ENCODE measurements around the gene UTP18. TPM values are rescaled to one million over a fixed set of nuclear protein-coding genes. Genes with fewer than 3 reads are reported as not detected.

UTP18 gene
- total and polyA plus RNA-seq, 2 of the 13 experiments (the other 11 are each of a cell fraction or from before 2014, with no cell fraction given), result 35.2 to 104 TPM

GRCh38 chr17:51261024-51261963, 948 bp downstream of the UTP18 start (continued):
- TF ChIP-seq, protein P1, sequence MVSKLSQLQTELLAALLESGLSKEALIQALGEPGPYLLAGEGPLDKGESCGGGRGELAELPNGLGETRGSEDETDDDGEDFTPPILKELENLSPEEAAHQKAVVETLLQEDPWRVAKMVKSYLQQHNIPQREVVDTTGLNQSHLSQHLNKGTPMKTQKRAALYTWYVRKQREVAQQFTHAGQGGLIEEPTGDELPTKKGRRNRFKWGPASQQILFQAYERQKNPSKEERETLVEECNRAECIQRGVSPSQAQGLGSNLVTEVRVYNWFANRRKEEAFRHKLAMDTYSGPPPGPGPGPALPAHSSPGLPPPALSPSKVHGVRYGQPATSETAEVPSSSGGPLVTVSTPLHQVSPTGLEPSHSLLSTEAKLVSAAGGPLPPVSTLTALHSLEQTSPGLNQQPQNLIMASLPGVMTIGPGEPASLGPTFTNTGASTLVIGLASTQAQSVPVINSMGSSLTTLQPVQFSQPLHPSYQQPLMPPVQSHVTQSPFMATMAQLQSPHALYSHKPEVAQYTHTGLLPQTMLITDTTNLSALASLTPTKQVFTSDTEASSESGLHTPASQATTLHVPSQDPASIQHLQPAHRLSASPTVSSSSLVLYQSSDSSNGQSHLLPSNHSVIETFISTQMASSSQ (IDR thresholded peaks at IDR 0.05; ENCODE audit: low read depth), result no peak
- TF ChIP-seq, protein P1 (CRISPR knock-in tag; IDR thresholded peaks at IDR 0.05; ENCODE audit: borderline replicate concordance), result peak; percentile 5; the same call in 1 of the 2 replicates
- TF ChIP-seq ONECUT2 (CRISPR knock-in tag; IDR thresholded peaks at IDR 0.05), result no peak
- 0 out of 2 replicates have a peak, but pooled peaks have one; percentile 3 for TF ChIP-seq ETS1 (CRISPR knock-in tag; IDR thresholded peaks at IDR 0.05)
- TF ChIP-seq TFDP2 (CRISPR knock-in tag; IDR thresholded peaks at IDR 0.05), result no peak
- TF ChIP-seq TEAD3 (CRISPR knock-in tag; optimal IDR thresholded peaks at IDR 0.05; ENCODE audit: borderline replicate concordance), result no peak
- peak; percentile 5; the same call in 1 of the 2 replicates for TF ChIP-seq CENPT (CRISPR knock-in tag; IDR thresholded peaks at IDR 0.05; ENCODE audit: low read depth)
- TF ChIP-seq ARNTL (CRISPR knock-in tag; IDR thresholded peaks at IDR 0.05), result no peak
- TF ChIP-seq, protein P2, sequence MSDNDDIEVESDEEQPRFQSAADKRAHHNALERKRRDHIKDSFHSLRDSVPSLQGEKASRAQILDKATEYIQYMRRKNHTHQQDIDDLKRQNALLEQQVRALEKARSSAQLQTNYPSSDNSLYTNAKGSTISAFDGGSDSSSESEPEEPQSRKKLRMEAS (IDR thresholded peaks at IDR 0.05), result no peak
- no peak for TF ChIP-seq ZNF484 (CRISPR knock-in tag; IDR thresholded peaks at IDR 0.05; ENCODE audit: borderline replicate concordance, low read depth)
- TF ChIP-seq, protein P3, sequence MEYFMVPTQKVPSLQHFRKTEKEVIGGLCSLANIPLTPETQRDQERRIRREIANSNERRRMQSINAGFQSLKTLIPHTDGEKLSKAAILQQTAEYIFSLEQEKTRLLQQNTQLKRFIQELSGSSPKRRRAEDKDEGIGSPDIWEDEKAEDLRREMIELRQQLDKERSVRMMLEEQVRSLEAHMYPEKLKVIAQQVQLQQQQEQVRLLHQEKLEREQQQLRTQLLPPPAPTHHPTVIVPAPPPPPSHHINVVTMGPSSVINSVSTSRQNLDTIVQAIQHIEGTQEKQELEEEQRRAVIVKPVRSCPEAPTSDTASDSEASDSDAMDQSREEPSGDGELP (IDR thresholded peaks at IDR 0.05; ENCODE audit: borderline replicate concordance, low read depth), result peak; percentile 38; the same call in 1 of the 2 replicates
- 0 out of 2 replicates have a peak, but pooled peaks have one; percentile 3 for TF ChIP-seq GTF3A (CRISPR knock-in tag; conservative IDR thresholded peaks at IDR 0.05)
- TF ChIP-seq TOPORS (CRISPR knock-in tag; IDR thresholded peaks at IDR 0.05), result peak; percentile 22; the same call in 1 of the 2 replicates
- no peak for TF ChIP-seq ZNF496 (CRISPR knock-in tag; IDR thresholded peaks at IDR 0.05; ENCODE audit: insufficient replicate concordance)
- TF ChIP-seq BCL6 (CRISPR knock-in tag; IDR thresholded peaks at IDR 0.05), result no peak
- TF ChIP-seq, protein P4, sequence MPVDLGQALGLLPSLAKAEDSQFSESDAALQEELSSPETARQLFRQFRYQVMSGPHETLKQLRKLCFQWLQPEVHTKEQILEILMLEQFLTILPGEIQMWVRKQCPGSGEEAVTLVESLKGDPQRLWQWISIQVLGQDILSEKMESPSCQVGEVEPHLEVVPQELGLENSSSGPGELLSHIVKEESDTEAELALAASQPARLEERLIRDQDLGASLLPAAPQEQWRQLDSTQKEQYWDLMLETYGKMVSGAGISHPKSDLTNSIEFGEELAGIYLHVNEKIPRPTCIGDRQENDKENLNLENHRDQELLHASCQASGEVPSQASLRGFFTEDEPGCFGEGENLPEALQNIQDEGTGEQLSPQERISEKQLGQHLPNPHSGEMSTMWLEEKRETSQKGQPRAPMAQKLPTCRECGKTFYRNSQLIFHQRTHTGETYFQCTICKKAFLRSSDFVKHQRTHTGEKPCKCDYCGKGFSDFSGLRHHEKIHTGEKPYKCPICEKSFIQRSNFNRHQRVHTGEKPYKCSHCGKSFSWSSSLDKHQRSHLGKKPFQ (CRISPR knock-in tag; IDR thresholded peaks at IDR 0.05; ENCODE audit: insufficient replicate concordance), result no peak
- no peak for TF ChIP-seq PHB2 (IDR thresholded peaks at IDR 0.05; ENCODE audit: partially characterized antibody)
- TF ChIP-seq MXI1 (IDR thresholded peaks at IDR 0.05; ENCODE audit: borderline replicate concordance, low read depth, low read length), result 0 out of 3 replicates have a peak, but pooled peaks have one; percentile 9
- no peak for TF ChIP-seq BRD4 (CRISPR knock-in tag; IDR thresholded peaks at IDR 0.05)

All from HepG2 (cell line).